ENCODE results near the gene FGD5.

FGD5 gene

DNA sequence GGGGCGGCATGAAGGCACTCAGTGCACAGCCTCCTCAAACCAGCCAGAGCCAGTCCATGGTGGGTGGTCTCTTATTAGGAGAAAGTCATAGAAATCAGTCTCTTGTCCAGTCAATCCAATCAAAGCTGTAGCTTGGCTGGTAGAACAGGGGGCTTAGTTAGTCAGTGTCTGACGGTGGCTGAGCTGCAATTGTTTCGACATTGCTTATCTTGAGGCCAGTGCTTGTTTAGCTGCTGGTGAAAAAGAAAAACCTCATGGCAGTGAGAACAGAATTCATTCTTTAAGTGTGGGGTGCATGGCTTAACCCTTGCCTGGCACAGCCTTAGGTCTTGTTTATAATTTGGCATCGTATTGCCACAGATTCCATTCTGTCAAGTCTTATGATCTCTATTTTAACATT, 53.9 kb downstream of the FGD5 start:
- no peak overlapping the region for H3K4me2 ChIP-seq (ENCODE audit: low read length)
- H3K4me3 ChIP-seq (ENCODE audit: low read length): no peak overlapping the region
- H3K79me2 ChIP-seq (ENCODE audit: control insufficient read depth, low read length): no peaks in the 10 kb centered on the region
- no peaks in the 10 kb centered on the region for H3F3A ChIP-seq (ENCODE audit: control insufficient read depth, insufficient read depth)
- TF ChIP-seq EZH2phosphoT487 (IDR thresholded peaks at IDR 0.05; ENCODE audit: borderline replicate concordance, low read length) (no peak), CTCF (IDR thresholded peaks at IDR 0.05; ENCODE audit: low read depth, low read length, poor library complexity, severe bottlenecking) (no peak)
- no peak overlapping the region for H3K27ac ChIP-seq (ENCODE audit: low read depth, low read length)
- H3K9me3 ChIP-seq (ENCODE audit: control insufficient read depth, insufficient read depth, low read length): no peaks in the 10 kb centered on the region
- no peaks in the 10 kb centered on the region for H3K4me1 ChIP-seq (ENCODE audit: control insufficient read depth, low read length)
- no peaks in the 10 kb centered on the region for H4K20me1 ChIP-seq (ENCODE audit: control insufficient read depth, insufficient read depth, low read depth, low read length)
- no peaks in the 10 kb centered on the region for H3K9me2 ChIP-seq (replicated peaks; ENCODE audit: control insufficient read depth, low read length)
- no peaks in the 10 kb centered on the region for H3K27me3 ChIP-seq (ENCODE audit: control insufficient read depth, low read length)
- H3K36me3 ChIP-seq (ENCODE audit: control insufficient read depth, low read length): no peaks in the 10 kb centered on the region

DNA sequence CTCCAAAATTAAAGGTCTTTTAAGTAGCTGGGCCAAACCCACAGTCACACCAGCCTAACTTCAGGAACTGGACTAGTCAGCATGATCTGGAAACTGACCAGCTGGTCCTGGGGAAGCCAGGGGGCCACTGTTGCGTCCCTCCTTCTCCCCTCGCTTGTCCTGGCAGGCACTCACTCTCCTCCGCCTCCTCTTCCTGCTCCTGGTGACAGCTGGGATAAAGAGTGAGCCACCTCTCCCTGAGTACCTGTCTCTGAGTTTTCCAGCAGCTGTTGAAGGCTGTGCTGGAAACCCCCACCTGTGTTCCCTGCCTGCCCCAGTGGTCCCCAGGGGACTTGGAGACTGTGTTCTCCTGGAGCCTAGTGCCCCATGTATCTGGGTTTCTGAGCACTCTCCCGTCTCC, 56.0 kb downstream of the FGD5 start:
- Histone ChIP-seq H3K9me2 (replicated peaks; ENCODE audit: control insufficient read depth, low read length) (no peaks in the 10 kb centered on the region), H4K20me1 (ENCODE audit: control insufficient read depth, insufficient read depth, low read depth, low read length) (no peaks in the 10 kb centered on the region), H3K36me3 (ENCODE audit: control insufficient read depth, low read length) (no peaks in the 10 kb centered on the region), H3K27me3 (ENCODE audit: control insufficient read depth, low read length) (no peaks in the 10 kb centered on the region), H3K9me3 (ENCODE audit: control insufficient read depth, insufficient read depth, low read length) (no peaks in the 10 kb centered on the region), H3K79me2 (ENCODE audit: control insufficient read depth, low read length) (no peaks in the 10 kb centered on the region), H3K4me2 (ENCODE audit: low read length) (no peak overlapping the region), H3K27ac (ENCODE audit: low read depth, low read length) (no peak overlapping the region), H3F3A (ENCODE audit: control insufficient read depth, insufficient read depth) (no peaks in the 10 kb centered on the region), H3K4me3 (ENCODE audit: low read length) (no peak overlapping the region), H3K4me1 (ENCODE audit: control insufficient read depth, low read length) (no peaks in the 10 kb centered on the region)
- no peak for TF ChIP-seq EZH2phosphoT487 (IDR thresholded peaks at IDR 0.05; ENCODE audit: borderline replicate concordance, low read length)
- no peak for TF ChIP-seq CTCF (IDR thresholded peaks at IDR 0.05; ENCODE audit: low read depth, low read length, poor library complexity, severe bottlenecking)

- TF ChIP-seq CTCF (IDR thresholded peaks at IDR 0.05; ENCODE audit: low read depth, low read length, poor library complexity, severe bottlenecking) (no peak), EZH2phosphoT487 (IDR thresholded peaks at IDR 0.05; ENCODE audit: borderline replicate concordance, low read length) (no peak)
- no peaks in the 10 kb centered on the region for H3K36me3 ChIP-seq (ENCODE audit: control insufficient read depth, low read length)
- H3K4me2 ChIP-seq (ENCODE audit: low read length): no peak overlapping the region
Observed at GRCh38 chr3:14875411-14876175, 56.8 kb downstream of the FGD5 start.

More at GRCh38 chr3:14875411-14876175, 56.8 kb downstream of the FGD5 start:
- Histone ChIP-seq H3F3A (ENCODE audit: control insufficient read depth, insufficient read depth) (no peaks in the 10 kb centered on the region), H4K20me1 (ENCODE audit: control insufficient read depth, insufficient read depth, low read depth, low read length) (no peaks in the 10 kb centered on the region), H3K9me2 (replicated peaks; ENCODE audit: control insufficient read depth, low read length) (no peaks in the 10 kb centered on the region), H3K79me2 (ENCODE audit: control insufficient read depth, low read length) (no peaks in the 10 kb centered on the region), H3K9me3 (ENCODE audit: control insufficient read depth, insufficient read depth, low read length) (no peaks in the 10 kb centered on the region), H3K4me3 (ENCODE audit: low read length) (no peak overlapping the region), H3K27me3 (ENCODE audit: control insufficient read depth, low read length) (no peaks in the 10 kb centered on the region), H3K27ac (ENCODE audit: low read depth, low read length) (no peak overlapping the region), H3K4me1 (ENCODE audit: control insufficient read depth, low read length) (peaks cover 3% of the 10 kb centered on the region)
